ENCODE measurements around the gene TMEM217. TPM values are rescaled to one million over a fixed set of nuclear protein-coding genes. Genes with fewer than 3 reads are reported as not detected.

TMEM217 gene
- total RNA-seq, 1 donor from 2014 or later, result 0.86 TPM

- no peak for DNase-seq (ENCODE audit: low read depth)
- H3K4me3 ChIP-seq (ENCODE audit: low read depth, low read length), result no peak overlapping the region
- TF ChIP-seq, protein P1, sequence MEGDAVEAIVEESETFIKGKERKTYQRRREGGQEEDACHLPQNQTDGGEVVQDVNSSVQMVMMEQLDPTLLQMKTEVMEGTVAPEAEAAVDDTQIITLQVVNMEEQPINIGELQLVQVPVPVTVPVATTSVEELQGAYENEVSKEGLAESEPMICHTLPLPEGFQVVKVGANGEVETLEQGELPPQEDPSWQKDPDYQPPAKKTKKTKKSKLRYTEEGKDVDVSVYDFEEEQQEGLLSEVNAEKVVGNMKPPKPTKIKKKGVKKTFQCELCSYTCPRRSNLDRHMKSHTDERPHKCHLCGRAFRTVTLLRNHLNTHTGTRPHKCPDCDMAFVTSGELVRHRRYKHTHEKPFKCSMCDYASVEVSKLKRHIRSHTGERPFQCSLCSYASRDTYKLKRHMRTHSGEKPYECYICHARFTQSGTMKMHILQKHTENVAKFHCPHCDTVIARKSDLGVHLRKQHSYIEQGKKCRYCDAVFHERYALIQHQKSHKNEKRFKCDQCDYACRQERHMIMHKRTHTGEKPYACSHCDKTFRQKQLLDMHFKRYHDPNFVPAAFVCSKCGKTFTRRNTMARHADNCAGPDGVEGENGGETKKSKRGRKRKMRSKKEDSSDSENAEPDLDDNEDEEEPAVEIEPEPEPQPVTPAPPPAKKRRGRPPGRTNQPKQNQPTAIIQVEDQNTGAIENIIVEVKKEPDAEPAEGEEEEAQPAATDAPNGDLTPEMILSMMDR (conservative IDR thresholded peaks at IDR 0.05; ENCODE audit: low read depth, low read length), result no peak
These were observed 16.8 kb downstream of the TMEM217 start for GRCh38 chr6:37241131-37241530.

DNA sequence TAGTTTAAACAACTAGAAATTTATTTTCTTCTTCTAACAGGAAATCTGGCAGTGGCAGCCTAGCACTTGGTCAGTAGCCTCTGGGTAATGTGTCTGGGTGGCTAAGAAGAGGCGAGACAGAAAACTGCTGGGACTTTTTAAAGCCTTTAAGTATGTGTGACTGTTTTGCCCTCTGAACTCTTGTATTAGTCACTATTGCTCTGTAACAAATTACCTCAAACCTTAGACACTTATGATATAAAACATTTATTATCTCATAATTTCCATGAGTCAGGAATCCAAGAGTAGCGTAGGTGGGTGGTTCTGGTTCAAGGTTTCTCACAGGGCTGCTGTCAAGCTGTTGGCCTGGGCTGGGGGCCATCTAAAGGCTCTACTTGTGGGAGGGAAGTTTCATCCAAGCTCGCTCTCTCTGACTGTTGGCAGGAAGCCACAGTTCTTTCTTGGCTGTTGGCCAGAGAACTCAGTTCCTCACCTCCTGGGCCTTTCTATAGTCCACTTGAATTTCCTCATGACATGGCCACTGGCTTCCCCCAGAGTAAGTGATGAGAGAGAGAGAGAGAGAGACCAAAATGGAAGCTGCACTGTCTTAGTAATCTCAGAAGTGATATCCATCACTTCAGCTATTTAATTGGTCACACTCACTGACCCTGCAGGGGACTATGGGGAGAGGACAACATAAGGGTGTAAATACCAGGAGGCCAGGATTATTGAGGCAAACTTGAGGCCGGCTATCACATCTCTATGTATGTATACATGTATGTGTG lies 17.8 kb downstream of the TMEM217 start:
- no peak overlapping the region for H3K4me3 ChIP-seq (ENCODE audit: low read depth, low read length)
- peak; percentile 98 for DNase-seq (ENCODE audit: low read depth)
- TF ChIP-seq, protein P1 (conservative IDR thresholded peaks at IDR 0.05; ENCODE audit: low read depth, low read length), result no peak

GRCh38 chr6:37239526-37239925 lies 18.4 kb downstream of the TMEM217 start:
- DNase-seq (ENCODE audit: low read depth), result no peak
- TF ChIP-seq, protein P1 (conservative IDR thresholded peaks at IDR 0.05; ENCODE audit: low read depth, low read length), result no peak
- no peak overlapping the region for H3K4me3 ChIP-seq (ENCODE audit: low read depth, low read length)

DNA sequence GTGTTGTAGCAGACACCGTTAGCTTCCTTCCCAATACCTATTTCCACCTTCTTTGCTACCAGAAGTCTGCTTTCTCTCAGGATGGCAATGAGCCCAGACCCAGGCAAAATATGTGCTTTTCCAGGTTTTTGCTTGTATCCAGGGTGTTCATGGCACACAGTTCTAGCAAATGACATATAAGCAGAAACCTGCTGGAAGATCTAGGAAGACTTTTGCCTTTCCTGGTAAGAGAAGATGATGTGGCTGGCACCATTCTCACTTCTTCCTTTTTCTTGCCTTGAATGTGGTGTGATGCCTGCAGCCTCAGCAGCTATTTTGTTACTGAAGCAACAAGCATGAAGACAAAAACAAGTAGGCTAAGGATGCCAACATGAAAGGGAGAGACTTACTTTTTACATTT lies 19.6 kb downstream of the TMEM217 start:
- TF ChIP-seq, protein P1 (conservative IDR thresholded peaks at IDR 0.05; ENCODE audit: low read depth, low read length), result no peak
- DNase-seq (ENCODE audit: low read depth), result no peak

DNA sequence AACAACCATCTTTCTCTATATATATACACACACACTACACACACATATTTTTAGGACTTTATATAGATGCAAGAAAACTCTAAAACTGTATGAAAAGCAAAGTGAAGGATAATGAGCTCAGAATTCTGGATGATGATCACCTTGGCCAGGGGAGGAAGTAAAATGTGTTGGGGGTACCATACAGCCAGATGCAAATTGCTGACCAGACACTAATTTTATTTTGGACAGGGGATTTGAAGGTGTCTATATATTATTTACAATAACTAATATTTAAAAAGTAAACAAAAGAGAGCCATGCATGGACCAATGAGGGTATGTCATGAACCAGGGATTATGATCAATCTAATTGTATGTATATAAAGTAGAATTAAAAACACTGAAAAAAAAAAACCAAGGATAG lies 20.2 kb downstream of the TMEM217 start:
- no peak for DNase-seq (ENCODE audit: low read depth)
- TF ChIP-seq, protein P1 (conservative IDR thresholded peaks at IDR 0.05; ENCODE audit: low read depth, low read length), result no peak
- no peak overlapping the region for H3K4me3 ChIP-seq (ENCODE audit: low read depth, low read length)

More for the DNA sequence above, 19.6 kb downstream of the TMEM217 start:
- no peak overlapping the region for H3K4me3 ChIP-seq (ENCODE audit: low read depth, low read length)

DNA sequence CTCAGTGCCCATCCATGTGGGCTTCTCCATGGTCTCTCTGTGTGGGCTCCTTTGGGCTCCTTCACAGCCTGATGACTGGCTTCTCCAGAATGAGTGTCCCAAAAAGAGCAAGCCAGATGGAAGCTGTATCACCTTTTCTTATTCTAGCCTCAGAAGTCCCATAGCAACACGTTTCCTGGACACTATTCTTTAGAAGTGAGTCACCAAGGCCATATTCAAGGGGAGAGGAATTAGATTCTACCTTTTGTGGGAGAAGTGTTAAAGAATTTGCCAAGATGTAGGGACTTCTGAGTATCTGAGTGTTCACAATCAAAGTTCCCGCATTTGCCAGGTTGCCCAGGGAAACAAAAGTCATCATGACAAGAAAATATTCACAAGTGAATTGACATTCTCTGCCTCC lies 21.0 kb downstream of the TMEM217 start:
- H3K4me3 ChIP-seq (ENCODE audit: low read depth, low read length), result no peak overlapping the region
- DNase-seq (ENCODE audit: low read depth), result no peak
- TF ChIP-seq, protein P1 (conservative IDR thresholded peaks at IDR 0.05; ENCODE audit: low read depth, low read length), result no peak

DNA sequence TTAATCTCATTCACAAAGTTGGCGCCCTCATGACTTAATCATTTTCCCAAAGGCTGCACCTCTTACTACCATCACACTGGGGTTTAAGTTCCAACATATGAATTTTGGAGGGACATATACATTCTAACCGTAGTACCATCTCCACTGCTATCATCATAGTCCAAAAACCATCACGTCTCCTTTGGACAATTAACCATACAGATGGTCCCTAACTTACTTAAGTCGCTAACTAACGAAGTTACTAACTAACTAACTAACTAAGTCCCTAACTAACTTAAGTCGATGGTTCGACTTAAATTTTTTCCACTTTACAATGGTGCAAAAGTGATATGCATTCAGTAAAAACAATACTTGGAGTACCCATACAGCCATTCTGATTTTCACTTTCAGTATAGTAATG lies 24.4 kb downstream of the TMEM217 start:
- DNase-seq (ENCODE audit: low read depth), result no peak
- H3K4me3 ChIP-seq (ENCODE audit: low read depth, low read length), result no peak overlapping the region
- TF ChIP-seq, protein P1 (conservative IDR thresholded peaks at IDR 0.05; ENCODE audit: low read depth, low read length), result no peak

Data from epithelial cell of proximal tubule (primary cell).